Stimulated activated CD4-positive, alpha-beta T cell treated with anti-CD3 and anti-CD28 coated beads, Interleukin-4, amount 100 ng/mL, for 48 hours (primary cell): ENCODE results near the gene SEPTIN12.

Source experiments
- DNase-seq, 2 donors: peaks; one replicate each; pipeline ENCODE4 v3.0.0-alpha.2; 2020; ENCODE audit warnings: low read depth in 2 of 2

The SEPTIN12 gene

DNA sequence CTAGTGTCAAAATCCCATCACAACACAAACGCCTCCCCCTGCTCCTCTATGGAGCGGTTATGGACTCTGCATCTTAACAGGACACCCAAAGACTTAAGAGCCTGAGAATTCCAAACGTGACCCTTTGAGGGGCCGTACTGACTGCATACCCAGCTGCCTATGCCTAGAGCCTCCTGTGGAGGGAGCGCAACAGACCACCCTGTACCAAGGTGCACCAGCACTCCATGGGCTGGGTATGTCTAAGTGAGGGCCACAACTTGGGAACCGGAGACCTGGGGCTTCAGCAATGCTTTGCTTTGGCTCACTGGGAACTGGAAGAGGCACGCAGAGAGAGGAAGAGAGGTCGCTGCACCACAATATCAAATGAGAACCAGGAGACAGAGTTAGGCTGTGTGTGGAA, 59.5 kb downstream of the SEPTIN12 start:
- DNase-seq: no peak
